ENCODE measurements around the gene SDC4. TPM values are rescaled to one million over a fixed set of nuclear protein-coding genes. Genes with fewer than 3 reads are reported as not detected.

Gene SDC4
- total and polyA plus RNA-seq, 9 of the 15 experiments (the other 6 are each of a cell fraction or from before 2014, with no cell fraction given): 2.1 to 10.7 (median 6.3) TPM

- no peaks in the 10 kb centered on the region for H3K9me3 ChIP-seq (replicated peaks; ENCODE audit: control insufficient read depth, insufficient read depth, low read depth, low read length)
- H3K9ac ChIP-seq (ENCODE audit: insufficient read depth in 1 of 2, low read depth in 2 of 2, low read length in 2 of 2): peak overlapping the region; percentile 46 to 52; a peak in 3 of 4 replicates
- POLR2A ChIA-PET: interaction anchor here (0.6 to 1.9 kb wide), 10 partner anchors 9 to 424 kb away, joined by 3 to 7 read pairs (median 3); no protein-coding TSS in a partner anchor
- 21% methylated on average over 9 of the region's 9 CpGs for WGBS (ENCODE audit: insufficient coverage, low coverage, missing lambda C conversion rate)
- H3K4me2 ChIP-seq (ENCODE audit: insufficient read depth, low read length): peak overlapping the region; percentile 50
- H3K4me1 ChIP-seq (replicated peaks in 1 of 2; ENCODE audit: control insufficient read depth in 2 of 2, insufficient read depth in 2 of 2, low read length in 2 of 2): peaks cover 55 to 70% of the 10 kb centered on the region in 2 experiments
- no peaks in the 10 kb centered on the region for H3K9me1 ChIP-seq (ENCODE audit: control insufficient read depth, insufficient read depth, low read length)
- intact Hi-C loops (cut with micrococcal nuclease) (no loop called here), in situ Hi-C loops (cut with MboI) (no loop called here)
- H3K79me2 ChIP-seq (ENCODE audit: control insufficient read depth, insufficient read depth, low read length): peaks cover 15% of the 10 kb centered on the region; the same call in 2 of the 3 replicates
- H3K27ac ChIP-seq (ENCODE audit: extremely low read depth, low read depth, low read length): peak overlapping the region; percentile 86
- FAIRE-seq (peak; percentile 87), DNase-seq (ENCODE audit: extremely low read depth in 1 of 4, low spot score in 3 of 4) (peak in 3 of 4 experiments; percentile 35 to 80 (median 68)), ATAC-seq (peak; percentile 63)
- CTCF ChIA-PET (ENCODE audit: low intra/inter-chr PET ratio): no interaction called here
- H2AFZ ChIP-seq (ENCODE audit: low read depth, low read length): no peak overlapping the region; the same call in 1 of the 2 replicates
- BruUV-seq (replicated peaks): no TSS peak
- H3K4me3 ChIP-seq: no peak overlapping the region
- H3K36me3 ChIP-seq (ENCODE audit: control insufficient read depth, insufficient read depth, low read length): peaks cover 9% of the 10 kb centered on the region; the same call in 2 of the 3 replicates
- no peaks in the 10 kb centered on the region for H3K27me3 ChIP-seq (ENCODE audit: control insufficient read depth in 2 of 2, insufficient read depth in 2 of 2, low read length in 2 of 2)
- peaks cover 7% of the 10 kb centered on the region; the same call in 1 of the 2 replicates for H4K20me1 ChIP-seq (replicated peaks; ENCODE audit: control insufficient read depth, insufficient read depth, low read length)
- peak; percentile 36; the same call in 1 of the 2 replicates for TF ChIP-seq PKNOX1 (IDR thresholded peaks at IDR 0.05)
- TF ChIP-seq ARID1B (IDR thresholded peaks at IDR 0.05): peak; percentile 63
- TF ChIP-seq CEBPG (CRISPR knock-in tag; IDR thresholded peaks at IDR 0.05): peak; percentile 62; the same call in 1 of the 2 replicates
- TF ChIP-seq CEBPG (tag; conservative IDR thresholded peaks at IDR 0.05 in 1 of 2, IDR thresholded peaks at IDR 0.05 in 1 of 2): peak; percentile 28 to 80; a peak in 2 of 4 replicates
- peak; percentile 95 for TF ChIP-seq FOSL1 (tag; conservative IDR thresholded peaks at IDR 0.05)
- peak; percentile 76 for TF ChIP-seq DPF2 (IDR thresholded peaks at IDR 0.05)
- 0 out of 2 replicates have a peak, but pooled peaks have one; percentile 20 for TF ChIP-seq NBN (IDR thresholded peaks at IDR 0.05; ENCODE audit: low read depth)
- TF ChIP-seq SAP30 (IDR thresholded peaks at IDR 0.05; ENCODE audit: borderline replicate concordance, insufficient read depth, low read depth, low read length, poor library complexity, severe bottlenecking): no peak
- peak; percentile 61; the same call in 1 of the 2 replicates for TF ChIP-seq ATF7 (IDR thresholded peaks at IDR 0.05)
- TF ChIP-seq NEUROD1 (IDR thresholded peaks at IDR 0.05; ENCODE audit: borderline replicate concordance, low read depth, low read length, partially characterized antibody): peak; percentile 68
- no peak for TF ChIP-seq RBM22 (IDR thresholded peaks at IDR 0.05; ENCODE audit: low read depth, low read length, poor library complexity, severe bottlenecking)
- TF ChIP-seq SMARCA4 (IDR thresholded peaks at IDR 0.05): peak; percentile 69
- 0 out of 2 replicates have a peak, but pooled peaks have one; percentile 24 for TF ChIP-seq ESRRA (IDR thresholded peaks at IDR 0.05; ENCODE audit: borderline replicate concordance, low read depth)
- 0 out of 2 replicates have a peak, but pooled peaks have one; percentile 26 for TF ChIP-seq ZNF395 (CRISPR knock-in tag; IDR thresholded peaks at IDR 0.05)
- peak; percentile 40 for TF ChIP-seq RBFOX2 (IDR thresholded peaks at IDR 0.05; ENCODE audit: low read depth, low read length)
- peak in 1 of 3 experiments; percentile 17 for TF ChIP-seq YY1 (IDR thresholded peaks at IDR 0.05; ENCODE audit: borderline replicate concordance in 1 of 3, control insufficient read depth in 1 of 3, extremely low read depth in 1 of 3, insufficient read depth in 3 of 3, insufficient read length in 1 of 3, insufficient replicate concordance in 2 of 3, low read depth in 1 of 3, low read length in 2 of 3)
- peak; percentile 56 for TF ChIP-seq CEBPB (tag; IDR thresholded peaks at IDR 0.05)
- no peak for TF ChIP-seq CHCHD3 (CRISPR knock-in tag; IDR thresholded peaks at IDR 0.05)
Observed at GRCh38 chr20:45344168-45344860, 3.9 kb downstream of the SDC4 start.

Measured in K562 (cell line).